Smooth muscle cell (in vitro differentiated cells): ENCODE results near the gene DNAH3. TPM values are rescaled to one million over a fixed set of nuclear protein-coding genes. Genes with fewer than 3 reads are reported as not detected.

Source experiments
- DNase-seq: peaks from one replicate; lab custom pipeline; 2025; ENCODE audit not compliant: unreplicated experiment; lab: John Stamatoyannopoulos, UW
- H2AFZ ChIP-seq: fragments of 200-600 bp; sonication (generic); 2 replicates; pipeline ENCODE4 v1.6.0; 2016; ENCODE audit warnings: antibody characterized with exemption, low read depth, mild to moderate bottlenecking
- H3F3A ChIP-seq: fragments of 200-600 bp; sonication (generic); 2 replicates; pipeline ENCODE4 v1.6.0; 2017; ENCODE audit warnings: antibody characterized with exemption, low read depth
- H3K27ac ChIP-seq: fragments of 200-600 bp; sonication (generic); 2 replicates; pipeline ENCODE4 v1.5.1; 2016; ENCODE audit warnings: low read depth, mild to moderate bottlenecking
- H3K27me3 ChIP-seq: fragments of 200-600 bp; sonication (generic); 2 replicates; pipeline ENCODE4 v1.6.1; 2016; ENCODE audit warnings: low read depth, mild to moderate bottlenecking
- H3K36me3 ChIP-seq: fragments of 200-600 bp; sonication (generic); 2 replicates; pipeline ENCODE4 v1.5.1; 2016; ENCODE audit warnings: low read depth
- H3K4me1 ChIP-seq: fragments of 200-600 bp; sonication (generic); 2 replicates; pipeline ENCODE4 v1.5.1; 2016; ENCODE audit warnings: low read depth
- H3K4me2 ChIP-seq: fragments of 200-600 bp; sonication (generic); 2 replicates; pipeline ENCODE4 v1.6.0; 2016; ENCODE audit warnings: mild to moderate bottlenecking
- H3K4me3 ChIP-seq: fragments of 200-600 bp; sonication (generic); 2 replicates; pipeline ENCODE4 v1.5.1; 2016; ENCODE audit warnings: mild to moderate bottlenecking
- H3K79me2 ChIP-seq: fragments of 200-600 bp; sonication (generic); 2 replicates; pipeline ENCODE4 v1.6.0; 2016; ENCODE audit warnings: low read depth, mild to moderate bottlenecking
- H3K9ac ChIP-seq: fragments of 200-600 bp; sonication (generic); 2 replicates; pipeline ENCODE4 v1.6.0; 2016; ENCODE audit warnings: low read depth
- H3K9me3 ChIP-seq: fragments of 200-600 bp; sonication (generic); replicated peaks from 2 replicates; pipeline ENCODE4 v1.5.1; 2016; ENCODE audit warnings: low read depth
- H4K20me1 ChIP-seq: fragments of 200-600 bp; sonication (generic); 2 replicates; pipeline ENCODE4 v1.6.0; 2016; ENCODE audit warnings: low read depth
- CTCF ChIP-seq: fragments of 200-600 bp; sonication (generic); IDR thresholded peaks from 2 replicates; pipeline ENCODE4 v1.5.1; 2017; ENCODE audit warnings: borderline replicate concordance, mild to moderate bottlenecking, antibody characterized with exemption; ENCODE audit not compliant: insufficient read depth, poor library complexity, severe bottlenecking
- WGBS: methylation state at CpG from one replicate; pipeline ENCODE4 v1.1.7; 2016; ENCODE audit warnings: low lambda C conversion rate; 5-methylcytosine and 5-hydroxymethylcytosine counted together
- polyA plus RNA-seq: library from polyadenylated mRNA; unstranded; fragments of >200 nt; fragmentation: Nextera tagmentation; extraction: Ambion mirVana; gene quantifications from 2 replicates; pipeline ENCODE4 v1.2.1, GENCODE V29; 2016
- total RNA-seq: library from RNA; depleted of rRNA; stranded (reverse); fragments of >200 nt; gene quantifications from 2 replicates; pipeline ENCODE4 v1.2.3, GENCODE V29; 2014

The DNAH3 gene
- total and polyA plus RNA-seq, 2 experiments from 2014 or later = not detected

DNA sequence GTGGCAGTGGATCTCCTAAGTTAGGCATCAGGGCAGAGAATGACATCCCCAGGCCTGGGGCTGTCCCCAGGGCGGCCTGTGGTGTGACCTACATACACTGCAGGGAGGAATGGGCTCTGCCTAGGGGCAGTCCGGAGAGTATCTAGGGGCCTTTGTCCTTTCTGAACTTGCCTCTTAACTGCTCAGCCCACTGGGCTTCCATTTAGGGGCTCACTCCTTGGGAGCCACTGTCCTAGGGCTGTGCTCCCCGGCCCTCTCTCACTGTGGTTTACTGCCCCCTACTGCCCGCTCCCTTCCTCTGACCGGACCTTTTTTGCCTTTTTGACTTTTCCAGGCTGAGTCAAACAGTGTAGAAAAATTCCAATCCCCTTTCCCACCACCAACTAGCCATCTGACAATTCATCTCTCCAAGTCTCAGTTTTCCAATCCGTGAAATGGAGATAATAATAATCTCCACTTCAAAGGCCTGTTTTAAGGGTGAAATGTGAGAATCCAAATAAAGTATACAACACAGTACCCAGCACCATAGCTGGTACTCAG is 66.8 kb downstream of the DNAH3 start:
- Histone ChIP-seq H2AFZ (no peak overlapping the region), H3K9ac (no peak overlapping the region), H4K20me1 (no peaks in the 10 kb centered on the region), H3K4me2 (no peak overlapping the region), H3K79me2 (no peaks in the 10 kb centered on the region), H3K9me3 (no peaks in the 10 kb centered on the region), H3F3A (no peaks in the 10 kb centered on the region), H3K4me3 (no peak overlapping the region), H3K36me3 (no peaks in the 10 kb centered on the region), H3K27me3 (no peaks in the 10 kb centered on the region), H3K4me1 (no peaks in the 10 kb centered on the region), H3K27ac (no peak overlapping the region)
- peak; percentile 60 for TF ChIP-seq CTCF
- WGBS = 24% methylated on average over 6 of the region's 6 CpGs
- DNase-seq = peak; percentile 5

- WGBS = 76% methylated on average over 8 of the region's 8 CpGs
- no peaks in the 10 kb centered on the region for H3K36me3 ChIP-seq
- no peak overlapping the region for H3K4me3 ChIP-seq
- no peaks in the 10 kb centered on the region for H3K27me3 ChIP-seq
- no peaks in the 10 kb centered on the region for H3K79me2 ChIP-seq
- H3K4me1 ChIP-seq = no peaks in the 10 kb centered on the region
- no peaks in the 10 kb centered on the region for H3F3A ChIP-seq
- H2AFZ ChIP-seq = no peak overlapping the region
- H3K9me3 ChIP-seq = no peaks in the 10 kb centered on the region
- H3K27ac ChIP-seq = no peak overlapping the region
- H3K9ac ChIP-seq = no peak overlapping the region
- H3K4me2 ChIP-seq = no peak overlapping the region
- DNase-seq = no peak
- no peak for TF ChIP-seq CTCF
- H4K20me1 ChIP-seq = no peaks in the 10 kb centered on the region
These were observed 69.3 kb downstream of the DNAH3 start for GRCh38 chr16:21081329-21081728.

- TF ChIP-seq CTCF = no peak
- no peaks in the 10 kb centered on the region for H3F3A ChIP-seq
- H3K36me3 ChIP-seq = no peaks in the 10 kb centered on the region
- H4K20me1 ChIP-seq = no peaks in the 10 kb centered on the region
- no peak overlapping the region for H3K27ac ChIP-seq
- H3K79me2 ChIP-seq = no peaks in the 10 kb centered on the region
- no peak overlapping the region for H2AFZ ChIP-seq
- no peak overlapping the region for H3K4me2 ChIP-seq
- H3K4me1 ChIP-seq = no peaks in the 10 kb centered on the region
- no peaks in the 10 kb centered on the region for H3K9me3 ChIP-seq
- H3K27me3 ChIP-seq = no peaks in the 10 kb centered on the region
- H3K9ac ChIP-seq = no peak overlapping the region
- DNase-seq = no peak
- no peak overlapping the region for H3K4me3 ChIP-seq
These were observed 72.1 kb downstream of the DNAH3 start for GRCh38 chr16:21078563-21078962.

DNA sequence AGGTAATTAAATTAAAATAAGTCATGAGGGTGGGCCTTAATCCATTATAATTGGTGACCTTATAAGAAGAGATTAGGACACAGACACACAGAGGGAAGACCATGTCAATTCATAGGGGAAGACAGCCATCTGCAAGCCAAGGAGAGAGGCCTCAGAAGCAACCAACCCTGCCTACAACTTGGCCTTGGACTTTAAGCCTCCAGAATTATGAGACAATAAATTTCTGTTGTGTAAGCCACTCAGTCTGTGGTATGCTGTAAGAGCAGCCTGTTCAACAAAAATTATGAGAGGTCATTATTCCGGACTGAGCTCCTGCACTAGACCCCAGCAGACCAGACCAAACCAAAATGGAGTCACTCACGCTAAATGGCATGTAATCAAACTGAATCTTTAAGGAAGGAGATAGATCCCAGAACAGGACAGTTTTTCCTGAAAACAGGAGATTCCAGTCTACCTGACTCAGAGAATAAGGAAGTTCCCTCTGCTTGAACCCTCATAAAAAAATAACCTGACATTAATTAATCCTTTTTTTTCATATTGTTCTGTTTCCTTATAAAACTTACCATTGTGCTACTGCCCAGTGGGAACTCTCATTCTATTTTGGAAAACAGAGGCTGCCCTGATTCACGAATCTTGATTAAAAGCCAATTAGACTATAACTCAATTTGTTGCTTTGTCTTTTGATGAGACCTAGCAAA is 74.3 kb downstream of the DNAH3 start:
- TF ChIP-seq CTCF = no peak
- 92% methylated on average over 3 of the region's 3 CpGs for WGBS

More for the DNA sequence above, 74.3 kb downstream of the DNAH3 start:
- no peak overlapping the region for H3K9ac ChIP-seq
- no peak overlapping the region for H3K4me3 ChIP-seq
- no peaks in the 10 kb centered on the region for H3K79me2 ChIP-seq
- H3K4me2 ChIP-seq = no peak overlapping the region
- no peak overlapping the region for H3K27ac ChIP-seq
- no peaks in the 10 kb centered on the region for H3K9me3 ChIP-seq
- DNase-seq = no peak
- no peaks in the 10 kb centered on the region for H4K20me1 ChIP-seq
- no peaks in the 10 kb centered on the region for H3F3A ChIP-seq
- H3K27me3 ChIP-seq = no peaks in the 10 kb centered on the region
- H3K4me1 ChIP-seq = no peaks in the 10 kb centered on the region
- no peak overlapping the region for H2AFZ ChIP-seq
- no peaks in the 10 kb centered on the region for H3K36me3 ChIP-seq
